Fibroblast of gingiva (primary cell): ENCODE data around the gene TMEM221.

Experiments used
- DNase-seq: peaks from one replicate; pipeline ENCODE4 v3.0.0-alpha.2; 2011; ENCODE audit warnings: low read depth

Gene TMEM221

GRCh38 chr19:17405250-17406045 lies 43.0 kb downstream of the TMEM221 start, which contains the start of gene BST2:
BST2 (minus strand) TSS chr19:17405630; CDS start chr19:17405575, 55 bp downstream.
- DNase-seq, result peak; percentile 43

- no peak for DNase-seq
Measured at GRCh38 chr19:17404621-17405249, 43.7 kb downstream of the TMEM221 start.

- no peak for DNase-seq
Measured at GRCh38 chr19:17404015-17404414, 44.5 kb downstream of the TMEM221 start.

DNA sequence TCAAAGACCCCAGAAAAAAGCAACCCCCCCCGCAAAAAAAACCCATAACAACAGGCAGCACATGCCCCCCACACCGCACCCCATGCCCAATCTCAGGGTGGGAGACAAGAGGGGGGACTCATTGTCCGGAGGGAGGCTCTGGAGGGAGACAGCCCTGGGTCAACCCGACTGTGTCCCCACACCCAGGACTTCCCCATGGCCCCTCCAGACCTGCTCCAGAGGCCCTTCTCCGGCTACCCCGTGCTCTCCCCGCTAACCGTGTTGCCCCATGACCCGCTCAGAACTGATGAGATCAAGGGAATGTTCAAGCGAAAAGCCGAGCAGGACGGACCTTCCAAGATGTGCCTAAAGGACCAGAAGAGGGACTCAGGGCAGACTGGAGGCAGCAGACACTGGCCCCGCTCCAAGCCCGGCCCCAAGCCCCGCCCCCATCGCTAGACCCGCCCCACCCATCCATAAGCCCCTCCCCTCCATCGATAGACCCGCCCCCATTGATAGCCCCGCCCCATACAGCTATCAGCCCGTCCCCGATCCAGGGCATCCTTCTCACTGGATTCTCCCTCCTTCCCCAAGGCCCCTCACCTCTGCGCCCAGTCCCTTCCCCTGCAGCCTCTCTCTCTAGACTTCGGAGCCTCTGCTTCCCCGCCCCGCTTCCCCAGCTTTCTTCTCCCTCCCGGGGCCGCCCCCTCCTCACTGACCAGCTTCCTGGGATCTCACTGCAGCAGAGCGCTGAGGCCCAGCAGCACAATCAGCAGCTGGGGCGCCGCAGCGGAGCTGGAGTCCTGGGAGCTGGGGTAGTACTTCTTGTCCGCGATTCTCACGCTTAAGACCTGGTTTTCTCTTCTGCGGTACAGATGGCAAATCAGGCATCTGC lies 45.2 kb downstream of the TMEM221 start:
- no peak for DNase-seq

GRCh38 chr19:17401628-17402027 lies 46.8 kb downstream of the TMEM221 start:
- DNase-seq, result no peak

DNA sequence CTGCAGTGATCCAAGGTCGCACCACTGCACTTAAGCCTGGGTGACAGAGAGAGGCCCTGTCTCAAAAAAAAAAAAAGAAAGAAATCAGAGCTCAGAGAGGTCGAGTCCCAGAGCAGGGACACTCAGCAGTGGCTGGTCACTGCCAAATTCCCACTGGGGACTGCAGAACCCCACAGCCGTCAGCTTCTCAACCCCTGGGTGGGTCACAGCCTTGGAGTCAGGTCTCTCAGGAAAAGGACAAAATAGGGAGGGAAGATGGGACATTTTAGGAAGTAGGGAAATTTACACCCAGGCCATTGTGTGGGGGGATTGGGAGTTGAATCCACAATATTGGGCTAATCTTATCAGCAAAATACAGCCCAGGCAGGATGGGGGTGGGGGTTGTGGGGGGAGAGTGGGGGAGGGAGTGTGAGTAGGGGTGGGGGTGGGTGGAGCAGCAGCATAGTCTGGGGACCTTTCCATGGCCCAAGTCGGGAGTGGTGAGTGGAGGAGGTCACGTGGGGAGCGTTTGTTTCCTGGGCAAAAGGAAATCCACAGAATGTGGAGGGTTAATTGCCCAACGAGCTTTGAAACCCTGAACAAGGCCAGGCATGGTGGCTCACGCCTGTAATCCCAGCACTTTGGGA lies 49.5 kb downstream of the TMEM221 start:
- DNase-seq, result no peak

- DNase-seq, result peak; percentile 40
Measured at GRCh38 chr19:17394891-17395415, 53.5 kb downstream of the TMEM221 start.

GRCh38 chr19:17393914-17394313 lies 54.6 kb downstream of the TMEM221 start, which contains the start of gene CCDC194:
CCDC194 (minus strand) TSS chr19:17394196; CDS start chr19:17394158, 38 bp downstream.
- DNase-seq, result no peak

DNA sequence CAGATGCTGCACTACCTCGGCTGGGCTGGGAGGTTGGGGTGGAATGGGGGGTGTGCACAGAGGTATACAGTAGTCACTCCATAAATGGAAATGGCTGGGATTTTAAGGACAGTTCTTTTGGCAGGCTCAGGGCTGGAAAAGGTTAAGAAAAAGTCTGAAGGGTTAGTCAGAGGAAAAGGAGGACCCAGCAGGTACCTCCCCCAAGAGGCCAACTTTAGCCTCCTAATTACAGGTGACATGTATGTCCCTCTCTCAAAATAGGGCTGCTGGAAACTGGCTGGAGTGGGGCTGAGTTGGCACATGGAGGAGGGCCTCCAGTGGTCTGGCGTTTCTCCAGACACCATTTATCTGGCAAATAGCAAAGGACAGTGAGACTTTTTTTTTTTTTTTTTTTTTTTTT lies 55.5 kb downstream of the TMEM221 start:
- DNase-seq, result no peak

DNA sequence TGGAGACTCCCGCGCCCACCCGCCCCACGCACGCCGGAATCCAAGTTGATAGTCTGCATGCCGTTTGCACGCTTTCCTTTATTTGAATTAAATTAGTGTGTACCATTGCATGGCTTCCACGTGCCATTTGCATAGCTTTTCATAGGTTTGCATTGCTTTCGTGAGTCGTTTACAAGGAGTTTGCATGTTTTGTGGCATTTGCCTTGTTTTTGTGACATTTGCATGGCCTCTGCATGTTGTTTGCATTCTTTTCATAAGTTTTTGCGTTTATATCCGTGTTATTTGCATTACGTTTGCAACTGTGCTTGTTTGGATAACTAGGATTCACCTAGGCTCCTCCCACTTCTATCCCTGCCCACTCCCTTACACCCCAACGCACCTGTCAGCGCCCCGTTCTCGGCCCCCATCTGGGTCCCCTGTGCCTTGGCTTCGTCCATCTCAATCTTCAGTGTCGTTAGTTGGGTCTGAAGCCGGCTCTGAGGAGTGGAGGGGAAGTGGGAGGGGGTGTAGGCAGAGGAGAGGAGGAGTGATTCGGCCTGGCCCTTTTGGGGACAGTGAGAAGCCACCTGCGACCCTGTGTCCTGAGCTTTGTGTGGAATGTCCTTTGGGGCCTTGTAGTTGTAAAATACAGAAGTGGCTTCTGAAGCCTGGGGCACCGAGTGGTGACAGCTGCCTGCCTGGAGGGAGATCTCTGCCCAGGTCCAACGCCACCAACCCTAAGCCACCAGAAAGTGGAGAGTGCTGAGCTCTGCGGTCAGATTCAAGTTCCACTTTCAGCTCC lies 56.9 kb downstream of the TMEM221 start:
- no peak for DNase-seq

DNA sequence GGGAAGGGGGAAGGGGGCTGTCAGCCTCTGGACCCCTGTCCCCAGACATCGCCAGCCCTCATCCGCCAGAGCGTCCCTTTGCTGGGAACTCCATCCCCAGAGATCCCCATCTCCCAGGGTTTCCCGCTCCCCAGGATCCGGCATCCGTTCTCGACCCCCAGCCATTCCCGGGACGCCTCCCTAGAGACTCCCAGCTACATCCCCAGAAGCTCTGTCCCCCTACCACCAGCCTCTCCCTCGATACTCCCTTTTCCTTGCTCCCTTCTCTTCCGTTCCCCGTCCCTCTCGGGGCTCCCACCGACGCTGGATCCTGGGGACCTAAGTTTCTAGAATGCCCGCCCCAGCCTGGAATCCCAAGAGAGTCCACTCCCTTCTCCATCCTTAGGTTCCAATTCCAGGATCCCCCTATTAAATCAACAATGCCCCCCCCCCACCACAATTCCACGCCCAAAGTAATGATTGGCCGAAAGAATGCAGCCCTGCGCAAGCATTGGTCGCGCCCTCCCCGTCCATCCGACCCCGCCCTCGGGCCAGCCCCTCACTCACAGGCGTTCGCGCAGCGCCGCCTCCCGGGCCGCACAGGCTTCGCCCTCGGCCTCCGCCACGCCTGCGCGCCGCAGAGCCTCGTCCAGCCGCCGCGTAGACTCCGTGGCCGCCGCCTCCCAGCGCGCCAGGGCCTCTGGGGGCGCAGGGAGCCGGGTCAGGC lies 57.6 kb downstream of the TMEM221 start:
- peak; percentile 89 for DNase-seq

DNA sequence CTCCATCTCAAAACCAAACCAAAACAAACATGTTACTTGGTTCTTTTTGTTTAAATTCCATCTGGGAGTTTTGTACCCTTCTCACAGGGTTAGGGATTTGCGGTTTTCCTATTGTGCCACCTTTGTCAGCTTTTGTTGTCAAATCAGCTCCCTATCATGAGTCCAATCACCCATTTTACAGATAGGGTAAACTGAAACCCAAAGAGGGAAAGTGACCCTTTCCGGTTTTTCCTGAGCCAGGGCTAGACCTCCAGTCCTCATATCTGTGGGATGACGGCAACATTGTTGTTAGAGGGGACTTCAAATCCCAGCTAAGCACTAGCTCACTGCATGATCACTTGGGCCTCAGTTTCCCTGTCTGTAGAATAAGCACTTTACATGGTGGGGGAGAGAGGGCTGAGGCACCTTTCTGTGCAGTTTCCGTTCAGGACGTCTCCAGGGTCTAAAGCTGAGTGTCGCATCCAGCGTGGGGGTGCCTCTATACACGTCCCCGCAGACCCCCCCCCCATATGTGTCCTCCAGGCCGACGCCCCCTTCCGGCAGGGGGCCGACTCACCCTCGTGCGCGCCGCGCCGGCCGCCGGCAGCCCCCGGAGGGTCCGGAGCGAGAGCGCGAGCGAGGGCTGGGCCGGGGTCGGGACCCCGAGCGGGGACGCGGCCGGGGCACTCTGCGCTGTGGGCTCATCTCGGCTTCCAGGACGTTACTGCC lies 58.4 kb downstream of the TMEM221 start:
- DNase-seq, result no peak

GRCh38 chr19:17389288-17389687 lies 59.2 kb downstream of the TMEM221 start:
- DNase-seq, result no peak

DNA sequence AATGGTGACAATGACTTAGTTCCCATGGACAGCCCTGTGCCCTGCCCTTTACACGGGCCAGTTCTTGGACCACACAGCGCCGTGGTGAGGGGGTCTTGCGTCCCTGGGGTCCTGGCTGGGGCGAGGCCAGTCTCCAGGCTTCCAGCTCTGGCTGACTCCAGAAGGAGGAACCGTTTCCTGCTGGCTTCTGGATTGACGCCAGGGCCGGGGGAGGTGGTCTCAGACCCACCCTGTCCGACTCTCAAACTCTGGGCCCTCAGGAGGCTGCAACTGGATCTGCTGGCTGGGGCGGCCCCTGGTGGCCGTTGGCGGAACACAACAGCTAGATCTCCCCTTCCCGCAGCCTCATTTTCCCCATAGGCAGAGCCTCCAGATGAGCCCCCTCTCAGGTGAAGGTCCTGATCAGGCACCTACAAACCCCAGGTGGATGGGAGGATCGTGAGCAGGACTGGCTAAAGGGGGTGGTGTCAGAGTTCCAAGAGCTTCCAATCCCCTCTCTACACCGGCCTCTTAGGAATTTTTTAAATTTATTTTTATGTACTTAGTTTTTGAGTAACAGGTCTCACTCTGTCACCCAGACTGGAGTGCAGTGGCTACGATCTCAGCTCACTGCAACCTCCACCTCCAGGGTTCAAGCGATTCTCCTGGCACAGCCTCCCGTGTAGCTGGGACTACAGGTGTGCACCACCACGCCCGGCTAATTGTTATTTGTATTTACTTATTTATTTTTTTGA lies 62.4 kb downstream of the TMEM221 start:
- DNase-seq, result peak; percentile 18
